Sigmoid colon (tissue), 4 donors: ENCODE measurements around the gene ENPP7.

Experiments
- POLR2A ChIP-seq, 2 donors: fragments of 450-650 bp; IDR thresholded peaks; one replicate each; pipeline ENCODE4 v1.6.1; 2016; ENCODE audit warnings: antibody characterized with exemption in 2 of 2, mild to moderate bottlenecking in 2 of 2, moderate library complexity in 2 of 2
- POLR2AphosphoS5 ChIP-seq, 4 donors: sonication (generic); formaldehyde crosslinking; IDR thresholded peaks; one replicate each; pipeline ENCODE4 v1.6.1; 2017; ENCODE audit warnings: antibody characterized with exemption in 4 of 4
- TF ChIP-seq, protein P1 (sequence below), 4 experiments: fragments of 450-650 bp in 3 of 4; fragments of 200-600 bp in 1 of 4; IDR thresholded peaks; one replicate each; pipeline ENCODE4 v1.5.1; 2016 to 2019; ENCODE audit warnings: antibody characterized with exemption in 4 of 4, mild to moderate bottlenecking in 3 of 4, moderate library complexity in 2 of 4

DNA sequence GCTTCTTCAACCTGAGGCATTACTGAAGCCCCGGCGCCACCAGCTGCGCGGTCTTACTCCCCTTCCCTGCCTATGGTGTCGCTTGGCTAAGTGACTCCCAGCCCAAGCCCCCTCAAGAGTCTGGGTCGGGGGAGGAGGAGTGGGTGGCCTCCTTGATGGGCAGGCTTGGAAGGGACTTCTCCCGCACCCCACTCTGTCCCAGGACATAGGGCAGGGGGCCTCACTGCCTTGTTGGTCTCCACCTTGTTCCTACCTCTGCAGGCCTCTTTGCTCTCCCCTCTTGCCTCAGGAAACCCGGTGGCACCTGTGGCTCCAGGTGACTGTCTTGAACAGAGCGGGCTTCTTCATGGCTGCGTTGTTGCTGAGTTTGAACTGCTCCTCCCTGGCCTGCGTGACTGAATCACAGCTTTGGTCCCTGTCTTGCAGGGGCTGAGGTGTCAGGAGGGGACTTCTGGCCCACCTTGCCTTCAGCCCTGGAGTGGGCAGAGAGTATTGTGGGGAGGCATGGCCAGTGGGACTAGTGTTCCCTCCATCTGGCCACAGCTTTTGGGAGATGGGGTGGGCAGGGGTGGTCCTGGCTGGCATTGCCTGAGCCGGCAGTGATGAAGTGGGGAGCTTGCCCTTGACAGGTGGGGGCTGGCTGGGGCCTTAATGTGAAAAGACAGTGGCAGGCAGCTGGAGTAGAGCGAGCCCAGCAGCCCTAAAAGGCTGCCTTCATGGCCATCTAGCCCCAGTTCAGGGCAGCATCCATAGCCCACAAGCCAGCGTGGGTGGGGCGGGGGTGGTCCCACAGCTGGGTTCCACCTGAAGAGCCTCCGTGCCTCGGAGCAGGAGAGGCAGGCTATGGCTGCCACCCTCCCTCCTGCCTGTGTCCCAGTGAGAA lies 54.5 kb downstream of the ENPP7 start:
- TF ChIP-seq, protein P1, sequence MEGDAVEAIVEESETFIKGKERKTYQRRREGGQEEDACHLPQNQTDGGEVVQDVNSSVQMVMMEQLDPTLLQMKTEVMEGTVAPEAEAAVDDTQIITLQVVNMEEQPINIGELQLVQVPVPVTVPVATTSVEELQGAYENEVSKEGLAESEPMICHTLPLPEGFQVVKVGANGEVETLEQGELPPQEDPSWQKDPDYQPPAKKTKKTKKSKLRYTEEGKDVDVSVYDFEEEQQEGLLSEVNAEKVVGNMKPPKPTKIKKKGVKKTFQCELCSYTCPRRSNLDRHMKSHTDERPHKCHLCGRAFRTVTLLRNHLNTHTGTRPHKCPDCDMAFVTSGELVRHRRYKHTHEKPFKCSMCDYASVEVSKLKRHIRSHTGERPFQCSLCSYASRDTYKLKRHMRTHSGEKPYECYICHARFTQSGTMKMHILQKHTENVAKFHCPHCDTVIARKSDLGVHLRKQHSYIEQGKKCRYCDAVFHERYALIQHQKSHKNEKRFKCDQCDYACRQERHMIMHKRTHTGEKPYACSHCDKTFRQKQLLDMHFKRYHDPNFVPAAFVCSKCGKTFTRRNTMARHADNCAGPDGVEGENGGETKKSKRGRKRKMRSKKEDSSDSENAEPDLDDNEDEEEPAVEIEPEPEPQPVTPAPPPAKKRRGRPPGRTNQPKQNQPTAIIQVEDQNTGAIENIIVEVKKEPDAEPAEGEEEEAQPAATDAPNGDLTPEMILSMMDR (IDR thresholded peaks at IDR 0.05): no peak
- TF ChIP-seq POLR2AphosphoS5 (IDR thresholded peaks at IDR 0.05) (no peak), POLR2A (IDR thresholded peaks at IDR 0.05) (no peak)
